Loucy (cell line): ENCODE data around the gene TMEM215.

Experiments used
- H2AFZ ChIP-seq: fragments of 200-600 bp; sonication (generic); 2 replicates; pipeline ENCODE4 v1.6.0; 2016; ENCODE audit warnings: antibody characterized with exemption, mild to moderate bottlenecking, low read length, moderate library complexity
- H3F3A ChIP-seq: fragments of 200-600 bp; 2 replicates; pipeline ENCODE4 v1.6.0; 2016; ENCODE audit warnings: antibody characterized with exemption, low read depth, mild to moderate bottlenecking
- H3K27me3 ChIP-seq: fragments of 200-600 bp; sonication (generic); 2 replicates; pipeline ENCODE4 v1.6.1; 2014; ENCODE audit warnings: low read length, mild to moderate bottlenecking; ENCODE audit not compliant: insufficient read depth, poor library complexity, severe bottlenecking
- H3K36me3 ChIP-seq: fragments of 200-600 bp; sonication (generic); 2 replicates; pipeline ENCODE4 v1.6.1; 2016; ENCODE audit warnings: low read length; ENCODE audit not compliant: insufficient read depth
- H3K4me1 ChIP-seq: fragments of 200-600 bp; sonication (generic); 2 replicates; pipeline ENCODE4 v1.5.1; 2014; ENCODE audit warnings: low read length, mild to moderate bottlenecking; ENCODE audit not compliant: insufficient read depth, poor library complexity, severe bottlenecking
- H3K4me2 ChIP-seq: fragments of 200-600 bp; sonication (generic); 2 replicates; pipeline ENCODE4 v1.6.0; 2014; ENCODE audit warnings: antibody characterized with exemption, low read length, low read depth, mild to moderate bottlenecking; ENCODE audit not compliant: poor library complexity, severe bottlenecking
- H3K4me3 ChIP-seq: fragments of 200-600 bp; sonication (generic); 2 replicates; pipeline ENCODE4 v1.5.1; 2014; ENCODE audit warnings: low read length, mild to moderate bottlenecking, mixed read lengths; ENCODE audit not compliant: poor library complexity, severe bottlenecking
- H3K79me2 ChIP-seq: fragments of 200-600 bp; sonication (generic); 2 replicates; pipeline ENCODE4 v1.6.1; 2014; ENCODE audit warnings: low read length; ENCODE audit not compliant: insufficient read depth
- H3K9ac ChIP-seq: fragments of 200-600 bp; sonication (generic); 2 replicates; pipeline ENCODE4 v1.6.0; 2014; ENCODE audit warnings: mild to moderate bottlenecking, low read depth, low read length, moderate library complexity; ENCODE audit not compliant: poor library complexity, severe bottlenecking
- H3K9me2 ChIP-seq: fragments of 200-600 bp; sonication (generic); replicated peaks from 2 replicates; pipeline ENCODE4 v1.6.1; 2016; ENCODE audit warnings: low read depth, low read length, mixed read lengths
- H3K9me3 ChIP-seq: fragments of 200-600 bp; sonication (generic); 2 replicates; pipeline ENCODE4 v1.6.1; 2014; ENCODE audit warnings: mild to moderate bottlenecking, antibody characterized with exemption, low read length, low read depth; ENCODE audit not compliant: insufficient read depth
- H4K20me1 ChIP-seq: fragments of 200-600 bp; sonication (generic); 2 replicates; pipeline ENCODE4 v1.6.0; 2014; ENCODE audit warnings: antibody characterized with exemption, low read length, mild to moderate bottlenecking; ENCODE audit not compliant: insufficient read depth, poor library complexity, severe bottlenecking
- EZH2phosphoT487 ChIP-seq: fragments of 200-600 bp; IDR thresholded peaks from 2 replicates; pipeline ENCODE4 v1.6.1; 2018; ENCODE audit warnings: antibody characterized with exemption, mild to moderate bottlenecking, moderate library complexity, borderline replicate concordance
- TF ChIP-seq, protein P1 (sequence below): fragments of 200-600 bp; sonication (generic); conservative IDR thresholded peaks from 2 replicates; pipeline ENCODE4 v1.5.1; 2014; ENCODE audit warnings: mild to moderate bottlenecking, antibody characterized with exemption, low read length

The TMEM215 gene, protein sequence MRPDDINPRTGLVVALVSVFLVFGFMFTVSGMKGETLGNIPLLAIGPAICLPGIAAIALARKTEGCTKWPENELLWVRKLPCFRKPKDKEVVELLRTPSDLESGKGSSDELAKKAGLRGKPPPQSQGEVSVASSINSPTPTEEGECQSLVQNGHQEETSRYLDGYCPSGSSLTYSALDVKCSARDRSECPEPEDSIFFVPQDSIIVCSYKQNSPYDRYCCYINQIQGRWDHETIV

DNA sequence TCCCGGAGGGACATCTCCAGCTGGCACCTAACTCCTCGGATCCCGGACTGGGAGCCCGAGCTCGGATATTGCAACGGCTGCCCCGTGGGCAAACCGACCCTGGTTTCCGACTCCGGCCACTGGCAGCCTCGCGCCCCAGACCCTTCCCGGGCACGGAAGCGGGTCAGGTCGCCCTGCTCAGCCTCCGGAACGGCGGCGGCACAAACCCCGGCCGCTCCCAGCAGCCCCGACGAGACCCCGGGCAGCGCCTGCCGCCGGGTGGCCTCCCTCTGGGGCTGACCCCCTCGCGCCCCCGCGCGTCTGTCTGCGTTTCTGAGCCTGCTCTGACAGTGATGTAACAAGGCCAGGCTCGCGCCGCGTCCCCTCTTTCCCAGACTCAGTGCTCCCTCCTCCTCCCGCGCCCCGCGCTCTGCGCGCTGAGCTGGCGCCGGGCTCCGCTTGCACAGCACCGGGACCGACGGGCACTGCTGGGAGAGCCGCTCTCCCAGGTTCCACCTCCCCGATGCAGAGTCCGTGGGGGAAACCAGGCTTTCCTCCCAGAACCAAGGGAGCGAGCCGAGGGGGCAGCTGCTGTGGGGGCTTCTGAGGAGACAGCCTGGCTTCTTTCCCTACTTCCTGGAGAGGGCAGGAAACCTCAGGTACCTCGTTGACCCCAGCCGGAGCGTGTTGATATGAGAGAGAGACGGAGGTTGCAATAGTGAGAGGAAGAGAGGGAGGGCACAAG is at the start of gene TMEM215:
Gene TMEM215, plus strand, starts transcription at position 373 of the 724 bp plus-strand sequence. CDS start 644 bp downstream, outside the sequence.
- Histone ChIP-seq H3K4me3 (no peak within 1 kb of the TSS), H3K4me2 (no peak within 1 kb of the TSS), H3F3A (no peaks in the 10 kb centered on the region), H3K4me1 (no peaks in the 10 kb centered on the region), H3K36me3 (no peaks in the 10 kb centered on the region), H2AFZ (no peak within 1 kb of the TSS), H3K9me2 (no peaks in the 10 kb centered on the region), H3K9me3 (no peaks in the 10 kb centered on the region), H3K9ac (no peak within 1 kb of the TSS), H3K27me3 (no peaks in the 10 kb centered on the region), H4K20me1 (no peaks in the 10 kb centered on the region), H3K79me2 (no peaks in the 10 kb centered on the region)
- TF ChIP-seq EZH2phosphoT487, result no peak
- TF ChIP-seq, protein P1, sequence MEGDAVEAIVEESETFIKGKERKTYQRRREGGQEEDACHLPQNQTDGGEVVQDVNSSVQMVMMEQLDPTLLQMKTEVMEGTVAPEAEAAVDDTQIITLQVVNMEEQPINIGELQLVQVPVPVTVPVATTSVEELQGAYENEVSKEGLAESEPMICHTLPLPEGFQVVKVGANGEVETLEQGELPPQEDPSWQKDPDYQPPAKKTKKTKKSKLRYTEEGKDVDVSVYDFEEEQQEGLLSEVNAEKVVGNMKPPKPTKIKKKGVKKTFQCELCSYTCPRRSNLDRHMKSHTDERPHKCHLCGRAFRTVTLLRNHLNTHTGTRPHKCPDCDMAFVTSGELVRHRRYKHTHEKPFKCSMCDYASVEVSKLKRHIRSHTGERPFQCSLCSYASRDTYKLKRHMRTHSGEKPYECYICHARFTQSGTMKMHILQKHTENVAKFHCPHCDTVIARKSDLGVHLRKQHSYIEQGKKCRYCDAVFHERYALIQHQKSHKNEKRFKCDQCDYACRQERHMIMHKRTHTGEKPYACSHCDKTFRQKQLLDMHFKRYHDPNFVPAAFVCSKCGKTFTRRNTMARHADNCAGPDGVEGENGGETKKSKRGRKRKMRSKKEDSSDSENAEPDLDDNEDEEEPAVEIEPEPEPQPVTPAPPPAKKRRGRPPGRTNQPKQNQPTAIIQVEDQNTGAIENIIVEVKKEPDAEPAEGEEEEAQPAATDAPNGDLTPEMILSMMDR, result no peak

DNA sequence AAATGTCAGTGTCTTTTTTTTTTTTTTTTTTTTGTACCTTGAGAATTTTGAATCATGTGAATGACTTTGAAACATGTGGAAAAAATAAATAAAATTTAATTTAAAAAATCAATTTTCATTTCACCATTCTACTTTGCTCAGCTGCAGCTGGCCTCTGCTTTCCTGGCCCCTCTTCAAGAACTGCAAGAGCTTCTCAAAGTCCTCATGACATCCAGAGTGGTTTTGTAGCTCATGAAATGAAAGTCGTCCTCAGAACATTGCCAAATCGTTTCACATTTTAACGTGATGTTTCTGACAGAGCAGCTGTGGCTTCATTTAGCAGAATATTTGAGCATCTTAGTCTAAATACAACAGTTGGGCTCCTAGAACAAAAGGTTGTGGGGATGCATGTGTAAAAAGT is 47.9 kb upstream of the TMEM215 start:
- Histone ChIP-seq H3K9me3 (no peaks in the 10 kb centered on the region), H4K20me1 (no peaks in the 10 kb centered on the region), H3K4me1 (no peaks in the 10 kb centered on the region), H3K4me3 (no peak overlapping the region), H2AFZ (no peak overlapping the region), H3K4me2 (no peak overlapping the region), H3K9ac (no peak overlapping the region), H3K36me3 (no peaks in the 10 kb centered on the region), H3K27me3 (no peaks in the 10 kb centered on the region), H3K9me2 (no peaks in the 10 kb centered on the region), H3K79me2 (no peaks in the 10 kb centered on the region), H3F3A (no peaks in the 10 kb centered on the region)
- TF ChIP-seq, protein P1, result no peak
- TF ChIP-seq EZH2phosphoT487, result no peak

DNA sequence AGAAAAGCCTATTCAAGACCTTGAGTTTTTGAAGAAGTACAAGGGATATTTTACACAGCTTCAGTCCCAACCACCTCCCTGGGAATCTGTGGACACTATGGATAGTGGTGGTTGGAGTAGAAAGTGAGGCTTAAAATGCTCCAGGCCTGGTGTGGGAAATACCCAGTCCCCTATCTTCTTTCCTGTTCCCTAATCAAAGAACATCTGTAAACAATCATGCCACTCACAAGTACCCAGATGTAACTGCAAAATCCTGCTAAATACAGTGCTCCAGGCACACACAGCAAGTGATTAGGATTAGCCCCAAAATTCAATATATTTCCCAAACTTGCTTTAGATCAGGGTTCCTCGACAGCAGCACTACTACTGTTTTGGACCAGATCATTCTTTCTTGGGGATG is 46.0 kb upstream of the TMEM215 start:
- H3K27me3 ChIP-seq, result no peaks in the 10 kb centered on the region
- no peaks in the 10 kb centered on the region for H3K4me1 ChIP-seq
- H3K4me2 ChIP-seq, result no peak overlapping the region
- no peaks in the 10 kb centered on the region for H3K79me2 ChIP-seq
- H3K9me3 ChIP-seq, result no peaks in the 10 kb centered on the region
- H3K9me2 ChIP-seq, result no peaks in the 10 kb centered on the region
- H3K9ac ChIP-seq, result no peak overlapping the region
- no peak for TF ChIP-seq EZH2phosphoT487
- TF ChIP-seq, protein P1, result no peak
- H4K20me1 ChIP-seq, result no peaks in the 10 kb centered on the region
- no peaks in the 10 kb centered on the region for H3F3A ChIP-seq
- H3K36me3 ChIP-seq, result no peaks in the 10 kb centered on the region
- no peak overlapping the region for H3K4me3 ChIP-seq
- H2AFZ ChIP-seq, result no peak overlapping the region
